Muscle of leg (tissue), 11 donors: ENCODE data around the gene CDK14. TPM values are rescaled to one million over a fixed set of nuclear protein-coding genes. Genes with fewer than 3 reads are reported as not detected.

ENCODE experiments used
- DNase-seq: peaks from one replicate; pipeline ENCODE4 v3.0.0; 2013
- H3K27ac ChIP-seq: one replicate; pipeline ENCODE4 v1.5.1; 2013; ENCODE audit warnings: mild to moderate bottlenecking, low read length, control low read depth
- H3K27me3 ChIP-seq: one replicate; pipeline ENCODE4 v1.6.1; 2013; ENCODE audit warnings: low read length; ENCODE audit not compliant: control insufficient read depth, insufficient read depth
- H3K36me3 ChIP-seq: one replicate; pipeline ENCODE4 v1.6.1; 2013; ENCODE audit warnings: low read length; ENCODE audit not compliant: control insufficient read depth, insufficient read depth
- H3K4me1 ChIP-seq: one replicate; pipeline ENCODE4 v1.6.1; 2013; ENCODE audit warnings: low read length; ENCODE audit not compliant: control insufficient read depth, insufficient read depth
- H3K4me3 ChIP-seq: one replicate; pipeline ENCODE4 v1.5.1; 2013; ENCODE audit warnings: low read length, control low read depth
- H3K9me3 ChIP-seq: replicated peaks from 2 replicates; pipeline ENCODE4 v1.6.1; 2013; ENCODE audit warnings: low read depth, low read length; ENCODE audit not compliant: control insufficient read depth
- WGBS: methylation state at CpG from one replicate; pipeline ENCODE4 v1.1.5; 2013; ENCODE audit warnings: missing lambda C conversion rate; ENCODE audit not compliant: insufficient coverage; 5-methylcytosine and 5-hydroxymethylcytosine counted together
- polyA plus RNA-seq, 8 donors: library from polyadenylated mRNA; unstranded; fragments of 120-200 nt; gene quantifications; one replicate each; pipeline versions ENCODE4 v1.2.1 to v1.2.3, GENCODE V29; 2013; ENCODE audit warnings: inconsistent platforms in 1 of 8, low replicate concordance in 1 of 8; ENCODE audit not compliant: insufficient read length in 8 of 8, insufficient read depth in 1 of 8
- total RNA-seq: library from RNA; stranded (reverse); fragments of 120-200 nt; gene quantifications from one replicate; pipeline ENCODE4 v1.2.4, GENCODE V29; 2013

The CDK14 gene
- total and polyA plus RNA-seq, 9 donors, result 14.9 to 36.7 (median 21.3) TPM

DNA sequence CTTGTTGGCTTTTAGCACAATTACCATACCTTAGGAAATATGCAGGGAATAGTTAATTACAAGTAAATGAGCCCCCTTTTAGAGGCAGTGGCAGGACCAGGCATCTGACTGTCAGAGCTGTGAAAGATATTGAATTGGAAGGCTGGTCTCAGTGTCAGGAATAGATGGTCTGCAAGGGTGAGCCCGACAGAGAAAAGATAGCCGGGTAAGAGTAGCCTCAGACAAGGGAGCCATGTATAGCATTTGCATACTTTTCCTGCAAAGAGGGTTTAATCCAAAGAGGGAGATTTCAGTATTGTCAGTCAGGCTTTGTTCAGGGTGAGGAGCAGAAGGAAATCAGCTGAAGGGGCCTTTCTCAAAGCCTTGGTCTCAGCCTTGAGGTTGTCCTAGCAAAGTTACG lies 539.2 kb downstream of the CDK14 start:
- Histone ChIP-seq H3K27ac (no peak overlapping the region), H3K4me1 (no peaks in the 10 kb centered on the region), H3K9me3 (no peaks in the 10 kb centered on the region), H3K36me3 (no peaks in the 10 kb centered on the region), H3K4me3 (no peak overlapping the region), H3K27me3 (no peaks in the 10 kb centered on the region)
- no peak for DNase-seq
- WGBS, result 96% methylated on average over 2 of the region's 3 CpGs

DNA sequence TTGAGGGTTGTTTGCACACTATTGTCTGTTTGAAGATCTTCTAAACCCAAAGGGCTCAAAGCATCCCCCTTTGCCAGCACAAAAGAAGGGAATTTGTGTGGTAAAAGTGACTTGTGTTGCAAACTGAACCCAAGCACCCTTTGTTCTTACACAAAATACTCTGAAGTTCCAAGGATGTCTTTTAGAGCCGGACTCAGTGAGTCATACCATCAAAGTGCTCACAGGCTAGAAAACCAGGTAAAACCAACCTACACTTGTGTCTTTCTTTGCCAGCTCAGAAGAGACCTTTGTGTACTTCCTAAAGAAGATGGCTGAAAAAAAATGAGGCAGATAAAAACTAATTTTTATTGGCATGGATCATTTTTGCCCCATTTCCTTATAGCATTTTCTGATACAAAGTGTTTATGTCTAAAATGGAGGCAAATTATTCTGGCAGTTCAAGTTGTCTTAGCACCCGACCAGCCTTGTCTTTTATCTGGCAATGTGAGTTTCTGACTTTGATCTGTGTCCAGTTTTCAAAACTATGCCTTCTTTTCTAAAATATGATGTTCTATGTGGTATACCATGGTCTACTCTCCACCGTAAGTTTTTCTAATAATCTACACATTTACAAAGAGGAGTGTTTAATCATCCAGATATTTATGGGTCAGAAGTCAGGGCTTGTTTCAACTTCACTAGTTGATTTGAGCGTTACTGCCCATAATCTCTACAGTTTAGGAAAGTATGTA lies 539.7 kb downstream of the CDK14 start:
- Histone ChIP-seq H3K36me3 (no peaks in the 10 kb centered on the region), H3K27me3 (no peaks in the 10 kb centered on the region), H3K9me3 (no peaks in the 10 kb centered on the region), H3K4me1 (no peaks in the 10 kb centered on the region), H3K27ac (no peak overlapping the region), H3K4me3 (no peak overlapping the region)
- WGBS, result no CpG with 5 or more reads among the region's 4 CpGs
- no peak for DNase-seq

DNA sequence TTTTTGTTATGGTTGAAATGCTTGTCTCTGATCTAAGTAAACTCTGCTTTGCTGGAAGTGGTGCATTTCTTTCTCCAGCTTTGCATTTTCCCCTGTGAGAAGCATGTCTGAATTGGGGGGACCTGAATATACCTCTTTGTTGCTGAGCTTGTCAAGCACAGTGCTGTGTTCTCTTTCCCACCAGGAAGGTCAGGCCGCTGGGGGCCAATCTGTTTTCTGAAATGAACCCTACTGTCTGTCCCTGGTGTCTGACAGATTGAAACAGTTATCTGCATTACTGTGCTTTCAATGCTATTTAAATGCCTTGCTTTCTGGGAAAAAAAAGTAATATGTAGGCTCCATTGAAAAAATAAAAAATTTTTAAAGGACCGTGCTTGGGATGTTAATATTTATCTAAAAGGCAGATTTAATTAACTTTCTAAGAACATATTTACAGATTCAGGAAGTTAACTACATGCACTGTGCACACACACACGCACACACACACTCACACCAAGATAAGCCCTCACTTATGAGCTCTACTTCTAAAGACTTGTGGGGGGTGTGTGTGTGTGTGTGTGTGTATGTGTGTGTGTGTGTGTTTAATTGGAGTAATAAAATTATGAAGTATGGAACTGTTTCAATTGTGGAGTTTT lies 541.1 kb downstream of the CDK14 start:
- no peak for DNase-seq
- Histone ChIP-seq H3K9me3 (no peaks in the 10 kb centered on the region), H3K27me3 (no peaks in the 10 kb centered on the region), H3K4me1 (no peaks in the 10 kb centered on the region), H3K27ac (no peak overlapping the region), H3K36me3 (no peaks in the 10 kb centered on the region), H3K4me3 (no peak overlapping the region)
- WGBS, result no CpG with 5 or more reads among the region's 3 CpGs

DNA sequence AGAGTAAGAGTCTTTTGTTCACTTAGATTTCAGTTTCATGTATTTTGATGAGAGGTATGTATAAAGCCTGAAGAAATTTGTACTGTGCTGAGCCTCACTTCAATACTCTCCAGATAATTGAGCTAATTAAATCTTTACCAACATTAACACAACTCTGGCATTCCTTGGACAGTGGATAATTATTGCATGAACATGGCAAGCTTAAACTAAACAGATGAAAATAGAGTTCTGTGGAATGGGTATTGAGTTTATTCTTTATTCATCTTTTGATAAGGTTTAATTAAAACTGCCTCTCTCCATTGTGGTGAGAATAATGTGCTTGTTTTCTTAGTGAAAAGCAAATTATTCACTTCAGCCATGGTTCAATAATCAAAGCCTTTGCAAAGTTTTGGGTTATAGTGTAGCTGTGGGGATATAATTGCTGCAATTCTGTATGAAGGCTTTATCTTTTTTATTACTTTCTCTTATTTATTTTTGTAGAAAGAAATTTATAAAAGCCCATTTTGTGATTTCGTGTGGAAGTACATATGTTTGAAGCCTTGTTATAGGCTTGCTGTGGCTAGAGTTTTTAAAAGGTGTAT lies 541.8 kb downstream of the CDK14 start:
- DNase-seq, result no peak
- H3K4me3 ChIP-seq, result no peak overlapping the region
- no peaks in the 10 kb centered on the region for H3K4me1 ChIP-seq
- no peaks in the 10 kb centered on the region for H3K36me3 ChIP-seq
- no peaks in the 10 kb centered on the region for H3K9me3 ChIP-seq
- no peaks in the 10 kb centered on the region for H3K27me3 ChIP-seq
- no CpG with 5 or more reads among the region's 1 CpG for WGBS
- no peak overlapping the region for H3K27ac ChIP-seq

DNA sequence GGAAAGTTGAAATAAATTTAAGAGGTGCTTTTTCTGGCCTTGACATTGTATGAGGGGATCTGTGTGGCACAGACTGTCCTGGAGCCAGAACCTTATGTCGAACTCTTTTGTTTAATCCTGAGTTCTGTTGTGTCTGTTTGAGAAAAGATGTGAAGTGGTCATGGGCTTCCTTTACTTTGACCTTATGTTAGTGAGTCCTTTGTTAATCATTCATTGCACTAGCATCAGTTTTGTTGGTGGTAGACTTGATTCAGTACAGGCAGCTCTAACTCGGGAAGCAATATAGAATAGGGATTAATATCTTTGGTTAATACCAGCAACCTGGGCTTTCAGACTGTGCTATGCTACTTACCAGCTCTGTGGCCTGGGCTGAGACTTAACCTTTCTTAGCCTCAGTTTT lies 544.2 kb downstream of the CDK14 start:
- H3K4me1 ChIP-seq, result no peaks in the 10 kb centered on the region
- no peak overlapping the region for H3K4me3 ChIP-seq
- DNase-seq, result no peak
- no peak overlapping the region for H3K27ac ChIP-seq
- H3K27me3 ChIP-seq, result no peaks in the 10 kb centered on the region
- WGBS, result no CpG with 5 or more reads among the region's 2 CpGs
- no peaks in the 10 kb centered on the region for H3K36me3 ChIP-seq
- H3K9me3 ChIP-seq, result no peaks in the 10 kb centered on the region

DNA sequence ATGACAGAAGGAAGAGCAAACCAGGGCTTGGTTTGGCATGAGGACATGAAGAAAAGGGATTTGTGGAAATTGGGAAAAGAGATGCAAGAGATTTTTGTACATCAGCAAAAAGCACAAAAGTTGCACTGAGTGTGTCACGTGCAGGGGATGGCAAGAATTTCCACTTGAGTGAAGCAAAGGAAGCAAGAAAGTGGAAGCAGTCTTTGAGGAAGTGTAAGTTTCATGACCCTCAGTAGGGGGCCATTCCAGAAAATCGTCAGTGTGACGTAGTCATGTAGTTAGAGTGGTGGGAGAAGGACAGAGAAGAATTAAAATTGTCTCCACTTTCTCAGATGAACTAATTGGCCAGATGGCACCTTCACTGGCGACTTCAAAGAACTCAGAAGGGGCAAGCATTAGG lies 544.9 kb downstream of the CDK14 start:
- Histone ChIP-seq H3K4me1 (no peaks in the 10 kb centered on the region), H3K36me3 (no peaks in the 10 kb centered on the region), H3K9me3 (no peaks in the 10 kb centered on the region), H3K27me3 (no peaks in the 10 kb centered on the region), H3K4me3 (no peak overlapping the region), H3K27ac (no peak overlapping the region)
- WGBS, result 54% methylated on average over 4 of the region's 4 CpGs
- no peak for DNase-seq

DNA sequence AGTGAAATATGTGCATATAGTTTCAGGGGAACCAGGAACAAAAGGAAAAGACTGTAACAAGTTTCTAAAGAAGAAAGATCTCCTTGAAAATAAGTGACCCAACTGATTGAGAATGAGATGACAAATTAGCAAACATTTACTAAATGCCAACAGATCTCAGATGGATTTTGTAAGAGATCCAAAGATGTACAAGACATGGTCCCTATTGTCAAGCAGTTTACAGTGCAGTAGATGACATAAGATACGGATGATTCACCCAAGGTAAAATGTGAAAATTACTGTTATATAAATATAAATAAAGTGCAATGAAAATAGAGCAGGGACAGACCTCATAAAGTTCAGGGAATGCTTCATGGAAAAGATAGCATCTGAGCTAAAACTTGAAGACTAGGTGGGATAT lies 546.6 kb downstream of the CDK14 start:
- WGBS, result no CpG with 5 or more reads among the region's 1 CpG
- Histone ChIP-seq H3K27ac (no peak overlapping the region), H3K4me1 (no peaks in the 10 kb centered on the region), H3K4me3 (no peak overlapping the region), H3K27me3 (no peaks in the 10 kb centered on the region), H3K36me3 (no peaks in the 10 kb centered on the region), H3K9me3 (no peaks in the 10 kb centered on the region)
- DNase-seq, result no peak

DNA sequence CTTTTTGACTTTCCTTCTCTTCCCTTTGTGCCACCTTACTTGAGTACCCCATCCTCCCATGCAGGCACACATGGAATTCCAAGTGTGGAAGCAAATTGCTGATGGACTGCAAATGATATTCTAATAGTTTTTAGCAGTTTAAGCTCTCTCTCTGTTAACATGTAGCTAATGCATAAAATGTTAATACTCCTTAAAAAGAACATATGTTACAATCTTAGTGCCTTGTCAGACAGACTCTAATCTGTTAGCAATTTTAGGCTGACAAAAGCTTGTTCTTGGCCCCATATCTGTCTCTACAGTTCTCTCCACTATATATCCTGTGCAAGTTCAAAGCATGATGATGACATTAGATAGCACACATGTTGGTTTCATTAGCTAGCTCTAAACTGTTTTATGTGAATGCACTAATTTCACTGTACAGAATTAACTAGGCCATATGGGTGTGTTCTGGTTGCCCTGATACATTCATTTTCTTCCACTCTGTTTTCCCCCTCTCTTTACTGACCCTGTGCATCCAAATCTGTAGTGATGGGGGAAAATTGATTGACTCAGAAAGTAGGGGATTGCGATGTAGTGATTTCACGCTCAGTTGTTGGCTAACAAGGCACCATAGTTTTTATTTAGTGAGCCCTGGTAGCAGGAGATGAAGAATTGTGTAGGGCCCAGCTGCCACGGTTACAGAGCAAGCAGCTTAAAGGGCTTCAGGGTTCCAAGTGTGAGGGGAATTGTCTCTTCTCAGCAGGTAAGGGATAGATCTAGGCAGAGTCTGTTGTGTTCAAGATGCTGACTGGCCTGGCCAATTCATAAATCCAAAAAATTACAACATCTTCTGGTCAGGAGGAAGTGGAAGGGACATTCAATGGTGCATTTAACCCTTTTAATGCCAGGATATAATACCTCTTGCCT lies 553.5 kb downstream of the CDK14 start:
- Histone ChIP-seq H3K9me3 (no peaks in the 10 kb centered on the region), H3K27me3 (no peaks in the 10 kb centered on the region), H3K36me3 (no peaks in the 10 kb centered on the region), H3K4me1 (no peaks in the 10 kb centered on the region), H3K4me3 (no peak overlapping the region), H3K27ac (no peak overlapping the region)
- DNase-seq, result peak; percentile 23
- WGBS, result 68% methylated on average over 3 of the region's 3 CpGs

DNA sequence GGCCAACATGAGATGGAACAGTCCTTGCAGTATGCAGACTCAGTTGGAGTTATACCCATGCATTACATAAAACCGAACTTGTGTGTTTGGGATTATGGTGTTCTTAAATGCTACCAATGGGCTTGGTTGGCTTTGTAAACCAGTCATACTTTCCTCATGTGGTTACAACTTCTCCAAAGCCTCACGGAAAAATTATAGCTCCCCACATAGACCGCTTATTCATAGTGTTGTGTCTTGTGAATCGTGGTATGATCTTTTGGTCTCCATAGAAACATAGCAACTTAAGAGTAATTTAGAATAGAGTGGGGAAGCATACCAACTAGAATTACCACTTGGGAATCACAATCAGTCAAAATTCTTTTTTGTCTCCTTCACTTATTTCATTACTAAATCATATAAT lies 555.8 kb downstream of the CDK14 start:
- no peaks in the 10 kb centered on the region for H3K4me1 ChIP-seq
- no peaks in the 10 kb centered on the region for H3K36me3 ChIP-seq
- H3K4me3 ChIP-seq, result no peak overlapping the region
- no CpG with 5 or more reads among the region's 4 CpGs for WGBS
- no peak overlapping the region for H3K27ac ChIP-seq
- no peaks in the 10 kb centered on the region for H3K9me3 ChIP-seq
- no peaks in the 10 kb centered on the region for H3K27me3 ChIP-seq
- peak; percentile 14 for DNase-seq
